ENCODE results near the gene KIF26B.

Gene KIF26B

DNA sequence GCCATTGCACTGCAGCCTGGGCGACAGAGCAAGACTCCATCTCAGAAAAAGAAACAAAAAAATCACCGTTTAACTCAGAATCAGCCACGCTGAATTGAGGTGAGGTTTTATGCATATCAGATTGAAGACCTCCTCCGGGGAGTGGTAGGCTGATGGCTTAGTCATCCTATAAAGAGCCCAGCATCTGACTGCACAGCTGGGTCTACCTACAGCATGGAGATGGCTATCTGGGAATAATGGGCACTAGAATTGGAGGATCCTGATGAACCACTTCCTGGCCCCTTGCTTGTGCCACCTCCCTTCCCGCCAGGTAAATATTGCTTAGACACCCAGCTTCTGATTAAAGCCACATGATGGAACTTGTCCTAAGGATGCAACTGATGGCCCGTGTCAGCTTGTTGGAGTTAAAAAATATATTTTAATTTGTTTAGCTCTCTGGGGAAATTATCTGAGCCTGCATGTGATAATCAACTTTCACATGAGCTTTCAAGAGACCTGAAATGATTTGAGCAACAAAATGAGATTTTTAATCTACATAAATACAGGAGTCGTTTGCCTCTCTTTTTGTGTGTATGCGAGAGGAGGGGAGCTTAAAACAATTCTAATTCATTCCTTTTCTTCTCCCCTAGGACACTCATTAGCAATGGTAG lies 157.2 kb downstream of the KIF26B start:
- peak; percentile 11 for DNase-seq (ENCODE audit: low read depth)
- no peak overlapping the region for H3K4me3 ChIP-seq (ENCODE audit: low read depth, low read length)
- TF ChIP-seq CTCF (IDR thresholded peaks at IDR 0.05; ENCODE audit: low read depth, low read length) = no peak
- TF ChIP-seq, protein P1, sequence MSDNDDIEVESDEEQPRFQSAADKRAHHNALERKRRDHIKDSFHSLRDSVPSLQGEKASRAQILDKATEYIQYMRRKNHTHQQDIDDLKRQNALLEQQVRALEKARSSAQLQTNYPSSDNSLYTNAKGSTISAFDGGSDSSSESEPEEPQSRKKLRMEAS (IDR thresholded peaks at IDR 0.05; ENCODE audit: low read depth, low read length) = no peak
- no peak for TF ChIP-seq POLR2A (IDR thresholded peaks at IDR 0.05; ENCODE audit: extremely low read depth, insufficient read length)
- TF ChIP-seq MYC (IDR thresholded peaks at IDR 0.05; ENCODE audit: low read depth, low read length) = no peak

DNA sequence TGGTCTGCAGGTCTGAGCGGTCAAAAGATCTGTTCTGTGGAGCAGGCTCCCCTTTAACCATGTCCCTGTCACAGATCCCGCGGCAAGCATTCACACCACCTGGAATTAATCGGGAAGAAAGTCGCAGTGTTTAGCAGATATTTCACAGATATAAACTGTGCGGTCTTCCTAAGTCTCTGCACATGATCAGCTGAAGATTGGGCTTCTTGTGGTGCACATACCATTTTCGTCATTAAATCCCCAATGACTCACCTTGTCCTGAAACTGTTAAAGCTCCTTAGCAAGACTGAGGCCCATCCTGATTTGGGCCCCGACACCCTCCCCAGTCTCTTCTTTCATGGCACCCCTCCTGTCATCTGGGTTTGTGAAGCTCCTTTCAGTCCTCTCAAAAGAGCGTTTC lies 158.8 kb downstream of the KIF26B start:
- TF ChIP-seq POLR2A (IDR thresholded peaks at IDR 0.05; ENCODE audit: extremely low read depth, insufficient read length) (no peak), CTCF (IDR thresholded peaks at IDR 0.05; ENCODE audit: low read depth, low read length) (no peak), MYC (IDR thresholded peaks at IDR 0.05; ENCODE audit: low read depth, low read length) (no peak)
- TF ChIP-seq, protein P1 (IDR thresholded peaks at IDR 0.05; ENCODE audit: low read depth, low read length) = no peak
- no peak overlapping the region for H3K4me3 ChIP-seq (ENCODE audit: low read depth, low read length)
- peak; percentile 16 for DNase-seq (ENCODE audit: low read depth)

GRCh38 chr1:245316784-245317183 lies 162.0 kb downstream of the KIF26B start:
- H3K4me3 ChIP-seq (ENCODE audit: low read depth, low read length) = no peak overlapping the region
- no peak for DNase-seq (ENCODE audit: low read depth)
- no peak for TF ChIP-seq MYC (IDR thresholded peaks at IDR 0.05; ENCODE audit: low read depth, low read length)
- TF ChIP-seq POLR2A (IDR thresholded peaks at IDR 0.05; ENCODE audit: extremely low read depth, insufficient read length) = no peak
- TF ChIP-seq CTCF (IDR thresholded peaks at IDR 0.05; ENCODE audit: low read depth, low read length) = no peak
- TF ChIP-seq, protein P1 (IDR thresholded peaks at IDR 0.05; ENCODE audit: low read depth, low read length) = no peak

DNA sequence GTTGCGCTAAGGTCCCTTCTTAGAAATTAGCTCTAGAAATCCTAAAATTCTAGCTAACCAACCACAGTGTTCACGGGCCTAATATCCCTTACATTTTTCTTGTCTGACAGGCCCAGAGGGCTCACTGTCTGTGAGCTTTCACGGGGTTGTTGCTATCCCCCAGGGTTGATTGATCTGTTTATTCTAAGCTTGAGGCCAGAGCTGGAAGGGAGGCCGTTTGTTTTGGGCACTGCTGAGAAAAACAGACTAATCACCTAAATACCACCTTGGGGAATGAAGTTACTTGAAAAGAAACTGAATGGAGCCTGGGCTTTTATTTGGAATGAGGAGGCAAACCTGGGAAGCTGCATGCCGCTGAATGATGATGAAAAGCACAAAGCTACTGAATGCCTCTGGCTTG lies 162.4 kb downstream of the KIF26B start:
- H3K4me3 ChIP-seq (ENCODE audit: low read depth, low read length) = no peak overlapping the region
- no peak for DNase-seq (ENCODE audit: low read depth)
- TF ChIP-seq CTCF (IDR thresholded peaks at IDR 0.05; ENCODE audit: low read depth, low read length) (no peak), POLR2A (IDR thresholded peaks at IDR 0.05; ENCODE audit: extremely low read depth, insufficient read length) (no peak), MYC (IDR thresholded peaks at IDR 0.05; ENCODE audit: low read depth, low read length) (no peak)
- TF ChIP-seq, protein P1 (IDR thresholded peaks at IDR 0.05; ENCODE audit: low read depth, low read length) = no peak

GRCh38 chr1:245319094-245319493 lies 164.3 kb downstream of the KIF26B start:
- no peak overlapping the region for H3K4me3 ChIP-seq (ENCODE audit: low read depth, low read length)
- TF ChIP-seq CTCF (IDR thresholded peaks at IDR 0.05; ENCODE audit: low read depth, low read length) (no peak), MYC (IDR thresholded peaks at IDR 0.05; ENCODE audit: low read depth, low read length) (no peak), POLR2A (IDR thresholded peaks at IDR 0.05; ENCODE audit: extremely low read depth, insufficient read length) (no peak)
- TF ChIP-seq, protein P1 (IDR thresholded peaks at IDR 0.05; ENCODE audit: low read depth, low read length) = no peak
- no peak for DNase-seq (ENCODE audit: low read depth)

All from NB4 (cell line).